CD4-positive, alpha-beta T cell treated with Interleukin-21 for 1 hour (primary cell): Measurements from ENCODE around the gene FRS3.
"Not testable (repeated sequence)": the region's sequence is repeated elsewhere in the genome, so short reads cannot be mapped to it uniquely, and the experiment has no call there.

Experiments
- DNase-seq: peaks from one replicate; pipeline ENCODE4 v3.0.0-alpha.2; 2020

Gene FRS3

DNA sequence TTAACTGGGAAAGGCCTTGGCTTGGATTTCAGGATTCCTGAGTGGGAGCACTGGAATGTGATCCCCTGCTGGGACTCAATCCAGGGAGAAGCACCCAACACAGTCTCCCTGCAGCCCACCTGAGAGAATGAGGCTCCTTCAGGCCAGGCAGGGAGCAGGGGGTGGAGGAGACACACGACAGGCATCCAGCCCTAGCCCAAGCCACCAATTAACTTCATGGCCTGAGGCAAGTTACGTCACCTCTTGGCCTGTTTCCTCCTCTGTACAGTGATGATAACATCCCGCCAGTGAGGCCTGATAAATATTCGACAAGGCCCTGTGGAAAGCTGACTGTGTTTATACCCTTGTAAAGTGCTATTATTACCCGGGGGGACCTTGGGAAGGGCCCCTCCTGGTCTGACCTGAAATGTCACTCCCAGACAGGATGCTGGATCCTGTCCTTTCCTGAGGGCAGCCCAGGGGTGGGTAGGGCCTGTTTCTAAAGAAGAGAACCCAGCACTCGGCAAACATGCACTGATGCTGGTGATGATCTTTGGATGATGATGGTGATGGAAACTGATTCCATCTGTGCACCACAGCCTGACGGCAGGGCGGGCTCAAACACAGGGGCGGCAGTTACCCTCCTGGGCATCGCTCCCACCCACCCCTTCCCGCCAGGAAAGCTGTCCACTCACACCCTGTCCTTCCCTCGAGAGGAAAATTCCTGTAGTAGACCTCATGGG is 12.4 kb downstream of the FRS3 start:
- DNase-seq, result no peak

DNA sequence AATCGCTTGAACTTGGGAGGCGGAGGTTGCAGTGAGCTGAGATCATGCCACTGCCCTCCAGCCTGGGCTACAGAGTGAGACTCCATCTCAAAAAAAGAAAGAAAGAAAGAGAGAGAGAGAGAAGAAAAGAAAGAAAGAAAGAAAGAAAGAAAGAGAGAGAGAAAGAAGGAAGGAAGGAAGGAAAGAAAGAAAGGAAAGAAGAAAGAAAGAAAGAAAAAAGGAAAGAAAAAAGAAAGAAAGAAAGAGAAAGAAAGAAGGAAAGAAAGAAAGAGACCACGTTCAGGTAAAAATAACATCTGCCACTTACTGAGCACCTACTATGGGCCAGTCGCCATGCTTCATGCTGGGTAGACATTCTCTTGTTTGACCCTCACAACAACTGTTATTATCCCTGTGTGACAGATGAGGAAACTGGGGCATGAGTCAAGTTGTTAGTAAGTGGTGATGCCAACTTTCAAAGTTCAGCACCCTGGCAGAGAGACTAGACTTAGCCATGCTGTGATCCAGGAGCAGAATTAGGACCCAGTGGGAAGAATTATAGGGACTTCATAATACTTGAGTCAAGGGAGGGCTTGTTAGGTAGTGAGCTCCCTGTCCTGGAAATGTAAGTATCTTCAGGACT is 13.5 kb downstream of the FRS3 start:
- DNase-seq, result not testable (repeated sequence)

DNA sequence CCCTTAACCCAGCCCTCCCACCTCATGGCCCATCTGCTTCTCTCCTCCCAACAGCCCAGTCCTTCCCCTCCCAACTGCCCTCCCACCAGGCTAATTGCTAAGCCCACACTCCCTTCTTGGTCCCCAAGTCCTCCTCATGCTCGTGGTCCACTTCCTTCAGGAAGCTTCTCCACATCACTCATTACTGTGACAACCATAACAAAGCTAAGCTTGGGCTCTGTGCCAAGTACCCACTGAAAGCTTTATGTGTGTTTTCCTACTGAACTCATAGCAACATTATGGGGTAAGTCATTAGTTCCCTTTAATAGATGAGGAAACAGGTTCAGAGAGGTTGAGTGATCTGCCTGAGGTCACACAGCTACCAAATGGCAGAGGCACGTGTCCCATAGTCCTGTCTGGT is 16.2 kb downstream of the FRS3 start:
- DNase-seq, result no peak

DNA sequence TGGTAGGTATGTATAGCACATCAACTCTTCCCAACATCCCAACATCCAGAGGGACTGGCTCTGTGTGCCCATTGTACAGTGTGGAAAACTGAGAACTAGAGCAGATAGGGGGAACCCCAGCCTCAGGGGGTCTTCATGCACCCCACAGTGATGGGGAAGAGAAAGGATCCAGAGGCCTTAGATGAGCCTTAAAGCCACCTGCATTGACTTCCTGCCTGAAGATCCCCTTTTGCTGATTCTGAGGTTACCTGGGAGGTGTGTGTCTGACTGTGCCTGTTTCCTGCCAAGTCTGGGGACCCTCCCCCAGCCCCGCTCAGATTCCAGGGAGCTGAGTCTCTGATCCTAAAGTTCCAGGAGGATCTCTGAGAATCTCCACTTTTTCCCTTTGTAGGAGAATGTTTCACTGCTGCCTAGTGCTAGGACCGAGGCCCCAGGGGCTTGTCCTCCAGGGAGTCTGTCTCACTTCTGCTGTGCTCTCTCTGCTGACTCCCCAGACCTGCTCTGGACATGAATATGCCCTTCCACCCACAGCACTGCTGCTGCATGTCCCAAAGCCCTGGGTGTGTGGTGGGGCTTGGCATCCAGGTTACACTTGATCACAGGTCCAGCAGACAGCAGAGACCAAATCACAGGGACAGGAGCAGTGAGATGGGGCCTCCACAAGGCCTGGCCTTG is 19.7 kb downstream of the FRS3 start:
- DNase-seq, result no peak

DNA sequence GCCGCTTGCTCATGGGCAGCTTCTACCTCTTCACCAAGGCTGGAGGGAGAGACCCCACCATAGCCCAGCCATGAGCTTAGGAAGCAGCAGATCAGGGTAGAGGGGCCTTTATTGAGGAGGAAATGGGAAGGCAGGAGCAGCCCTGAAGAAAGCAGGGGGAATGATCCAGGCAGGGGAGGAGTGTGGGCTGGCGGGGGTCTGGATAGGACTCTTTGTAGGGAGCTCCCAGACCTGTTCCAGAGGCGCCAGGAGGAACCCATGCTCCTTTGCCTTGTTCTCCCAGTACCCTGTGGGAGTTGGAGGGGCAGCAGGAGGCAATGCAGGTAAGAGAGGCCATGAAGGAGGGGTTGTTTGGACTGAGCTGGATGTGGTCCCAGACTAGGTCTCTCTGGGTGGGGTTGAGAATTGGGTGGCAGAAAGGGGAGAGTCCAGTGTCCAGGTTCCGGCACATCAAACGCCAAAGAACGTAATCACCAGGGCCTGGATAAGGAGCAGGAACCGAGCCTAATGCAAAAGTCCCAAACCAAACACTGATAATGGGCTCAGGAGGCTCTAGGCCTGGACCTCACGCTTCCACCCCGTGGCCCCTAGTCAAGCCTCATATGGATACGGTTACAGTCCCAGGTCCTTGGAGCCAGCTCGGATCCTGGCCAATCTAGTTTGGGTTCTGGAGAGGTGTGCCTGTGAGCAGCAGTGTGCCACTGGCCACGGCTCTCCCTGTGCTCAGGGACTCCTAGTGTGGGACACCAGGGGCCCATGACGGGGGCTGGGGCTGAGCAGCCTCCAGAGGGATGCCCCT is 20.4 kb downstream of the FRS3 start:
- no peak for DNase-seq

DNA sequence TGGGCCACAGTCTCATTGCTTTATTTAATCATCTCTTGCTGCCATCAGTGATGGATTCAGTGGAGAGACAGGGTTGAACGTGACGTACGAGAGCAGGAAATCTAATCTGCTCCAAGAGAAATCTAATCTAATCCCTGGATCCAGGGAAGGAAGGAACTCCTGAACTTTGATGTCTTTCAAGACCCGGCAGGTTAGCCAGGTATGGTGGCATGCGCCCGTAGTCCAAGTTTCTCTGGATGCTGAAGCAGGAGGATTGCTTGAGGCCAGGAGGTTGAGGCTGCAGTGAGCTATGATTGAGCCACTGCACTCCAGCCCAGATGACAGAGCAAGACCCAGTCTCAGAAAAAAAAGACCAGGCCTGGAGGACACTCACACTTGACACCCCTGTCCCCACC is 21.1 kb downstream of the FRS3 start:
- DNase-seq, result no peak

DNA sequence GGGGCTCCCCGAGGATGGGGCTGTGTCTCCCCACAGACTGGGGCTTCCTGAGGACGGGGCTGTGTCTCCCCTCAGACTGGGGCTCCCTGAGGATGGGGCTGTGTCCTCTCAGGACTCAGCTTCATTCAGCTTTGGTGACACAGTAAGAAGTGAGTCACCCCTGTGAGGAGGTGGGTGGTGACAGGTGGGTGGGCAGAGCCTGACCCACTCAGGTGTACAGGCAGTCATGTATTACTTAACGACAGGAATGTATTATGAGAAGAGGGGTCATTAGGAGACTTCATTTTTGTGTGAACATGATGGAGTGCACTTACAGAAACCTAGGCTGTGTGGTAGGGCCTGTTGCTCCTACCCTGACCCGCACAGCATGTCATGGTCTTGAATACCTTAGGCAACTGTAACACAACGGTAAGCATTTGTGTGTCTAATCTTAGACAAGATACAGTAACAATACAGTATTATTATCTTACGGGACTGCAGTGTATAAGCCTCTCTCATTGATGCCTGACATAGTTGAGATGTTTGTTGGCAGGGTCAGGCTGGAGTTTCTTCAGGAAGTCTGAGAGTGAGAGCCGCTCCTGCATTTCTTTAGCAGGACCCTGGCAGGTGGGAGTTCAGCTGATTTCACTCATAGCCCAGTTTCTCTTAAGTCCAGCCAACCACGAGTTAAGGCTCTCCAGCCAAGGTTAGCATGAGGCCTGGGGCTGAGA is 21.6 kb downstream of the FRS3 start:
- no peak for DNase-seq

DNA sequence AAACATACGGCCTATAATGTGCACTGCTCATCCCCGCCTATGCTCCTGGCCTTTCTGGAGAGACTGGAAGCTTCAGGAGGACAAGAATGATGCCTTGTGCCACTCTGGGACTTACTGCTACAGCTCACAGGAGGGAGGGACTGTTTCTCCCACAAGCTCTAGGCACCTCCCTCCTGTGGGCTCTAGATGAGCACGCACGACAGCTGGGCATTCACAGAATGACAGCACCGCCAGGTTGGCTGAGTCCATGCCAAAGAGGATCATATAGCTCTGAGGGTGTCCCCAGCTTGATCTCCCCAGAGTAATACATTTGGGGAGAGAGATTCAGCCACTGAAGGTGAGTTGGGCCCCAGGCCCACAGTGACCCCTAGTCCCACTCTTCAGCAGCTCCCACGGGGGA is 22.4 kb downstream of the FRS3 start:
- no peak for DNase-seq

DNA sequence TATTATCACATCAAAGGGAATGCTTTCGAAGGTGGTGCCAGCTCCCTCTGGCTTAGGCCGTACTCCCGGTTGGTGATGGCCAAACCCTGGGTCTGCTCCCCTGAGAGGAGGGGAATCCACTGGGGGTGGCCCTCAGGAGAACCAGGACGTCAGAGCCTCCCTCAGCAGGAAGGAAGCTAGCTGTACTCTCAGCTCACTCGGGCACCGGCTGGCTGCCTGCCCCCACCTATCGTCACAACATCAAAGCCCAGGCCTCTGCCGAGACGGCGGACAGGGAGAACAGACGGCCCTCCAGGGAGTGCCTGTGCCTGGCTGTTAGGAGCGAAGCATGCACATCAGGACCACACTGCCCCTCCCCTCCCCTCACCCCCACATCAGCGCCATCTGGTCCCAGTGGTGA is 23.3 kb downstream of the FRS3 start:
- no peak for DNase-seq

DNA sequence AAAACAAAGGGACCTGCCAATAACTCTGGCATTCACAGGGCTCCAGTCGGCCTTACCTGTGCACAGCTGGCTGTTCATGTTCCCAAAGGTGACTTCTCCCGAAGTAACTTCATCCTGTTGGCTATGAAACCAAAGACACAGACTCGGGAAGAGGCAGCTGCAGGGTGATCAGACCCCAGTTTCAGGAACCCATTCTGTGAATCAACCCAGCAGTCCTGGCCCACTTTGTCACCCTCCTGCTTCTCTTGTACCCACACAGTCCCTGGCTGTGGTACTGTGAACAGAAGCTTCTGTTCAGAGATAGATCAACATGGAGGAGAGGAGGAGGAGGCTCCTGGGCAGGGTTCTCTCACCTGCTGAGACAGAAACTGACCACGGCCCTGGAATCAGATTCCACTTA is 23.8 kb downstream of the FRS3 start:
- no peak for DNase-seq

DNA sequence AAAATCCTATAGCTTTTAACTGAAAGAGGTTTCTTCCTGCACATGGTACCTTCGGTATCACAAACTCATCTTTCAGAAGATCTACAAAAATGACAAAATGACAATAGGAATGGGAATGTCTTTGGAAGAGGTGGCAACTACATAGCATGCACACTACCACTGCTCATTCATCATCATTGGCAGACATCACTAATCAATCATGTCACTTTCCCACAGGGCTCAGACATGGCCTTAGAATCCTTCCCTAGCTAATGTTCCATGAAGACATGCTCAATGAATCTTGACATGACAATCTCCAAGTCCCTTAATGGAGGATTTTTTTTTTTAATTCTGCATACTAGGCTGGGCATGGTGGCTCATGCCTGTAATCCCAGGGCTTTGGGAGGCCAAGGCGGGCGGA is 29.3 kb downstream of the FRS3 start:
- DNase-seq, result no peak

DNA sequence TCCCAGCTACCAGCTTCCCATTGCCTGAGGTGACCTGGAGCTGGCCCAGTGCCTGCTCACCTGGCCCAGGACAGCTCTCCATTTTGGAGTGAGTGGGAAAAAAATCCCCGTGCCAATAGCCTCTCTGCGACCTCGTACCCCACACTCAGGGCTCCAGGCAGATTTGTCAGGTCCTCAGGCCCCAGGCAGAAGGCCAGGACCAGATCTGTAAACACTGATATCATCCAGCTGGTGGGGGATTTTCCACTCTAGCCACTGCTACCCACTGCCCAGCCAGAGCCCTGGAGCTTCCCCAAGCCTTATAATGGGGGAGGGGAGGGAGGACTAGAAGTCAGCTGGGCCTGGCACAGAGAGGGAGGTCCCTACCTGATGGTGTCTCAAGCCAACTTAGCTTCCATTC is 31.2 kb downstream of the FRS3 start:
- no peak for DNase-seq

DNA sequence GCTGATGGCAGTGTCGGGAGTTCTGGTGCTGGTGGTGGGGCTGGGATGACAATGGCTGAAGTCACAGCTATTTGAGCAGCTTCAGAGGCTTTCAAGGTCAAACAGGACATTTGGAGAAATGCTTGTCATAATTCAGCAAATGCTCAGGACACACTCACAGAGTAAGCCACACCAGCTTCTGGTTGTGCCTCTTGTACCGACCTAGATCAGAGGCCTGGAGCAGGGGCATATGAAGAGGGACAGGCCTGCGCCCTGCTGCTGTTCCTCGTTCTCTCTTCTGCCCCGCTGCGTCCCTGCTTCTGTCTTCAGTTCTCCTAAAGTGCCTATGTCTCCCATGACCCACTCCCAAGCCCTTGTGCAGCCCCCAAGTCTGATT is 31.6 kb downstream of the FRS3 start:
- no peak for DNase-seq

DNA sequence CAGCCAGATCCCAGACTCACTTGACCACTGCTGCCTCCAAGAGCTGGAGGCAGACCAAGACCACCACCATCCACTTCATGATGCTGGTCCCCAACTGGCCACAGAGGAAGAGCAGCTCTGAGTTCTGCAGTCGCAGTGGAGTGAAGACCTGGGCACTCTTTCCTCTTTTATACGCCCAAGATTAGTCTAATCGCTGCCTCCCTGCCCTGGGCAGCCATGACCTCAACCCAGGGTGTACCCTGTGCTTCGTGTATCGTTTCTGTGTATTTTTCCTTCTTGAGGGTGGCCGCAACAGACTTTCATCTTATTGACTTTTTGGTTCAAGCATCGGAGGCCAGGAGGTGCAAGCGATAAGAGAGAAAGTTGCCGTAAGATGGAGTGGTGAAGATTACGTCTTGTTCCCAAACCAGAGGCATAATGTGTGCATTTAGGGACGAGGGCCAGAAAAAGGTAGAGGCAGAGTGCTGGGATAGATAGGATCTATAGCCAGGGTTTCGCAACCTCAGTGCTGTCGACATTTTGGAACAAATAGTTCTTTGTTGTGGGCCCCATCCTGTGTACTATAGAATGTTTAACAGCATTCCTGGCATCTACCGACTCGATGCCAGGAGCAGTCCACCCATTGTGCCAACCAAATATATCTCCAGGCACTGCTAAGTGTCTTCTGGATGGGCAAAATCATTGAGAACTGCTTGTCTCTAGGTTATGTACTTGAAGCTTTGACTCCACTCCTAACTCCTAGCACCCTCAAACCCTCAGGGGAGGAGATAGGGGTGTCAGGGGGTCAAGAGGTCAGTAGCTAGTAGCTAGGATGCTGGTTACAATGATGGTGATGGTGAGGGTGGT is 32.2 kb downstream of the FRS3 start, which contains the start of gene PGC:
TSS of gene PGC (minus strand) at position 142 of the 846 bp plus-strand sequence. CDS start at position 79, 63 bp downstream.
- DNase-seq, result no peak

DNA sequence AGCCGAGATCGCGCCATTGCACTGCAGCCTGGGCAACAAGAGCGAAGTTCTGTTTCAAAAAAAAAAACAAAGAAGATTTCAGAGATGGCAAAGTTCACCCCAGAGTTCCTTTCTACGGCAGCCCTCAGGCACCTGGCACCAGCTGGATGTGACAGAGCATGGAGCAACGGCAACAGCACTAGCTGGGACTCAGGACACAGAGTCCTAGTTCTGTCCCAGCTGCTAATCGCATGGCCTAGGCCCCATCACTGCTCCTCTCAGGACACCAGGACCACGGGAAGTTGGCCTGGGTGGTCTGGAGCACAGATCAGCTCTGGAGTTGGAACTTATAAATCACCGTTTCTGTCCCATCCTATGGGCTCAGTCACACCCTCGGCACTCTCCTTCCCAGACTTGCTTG is 33.6 kb downstream of the FRS3 start:
- no peak for DNase-seq

DNA sequence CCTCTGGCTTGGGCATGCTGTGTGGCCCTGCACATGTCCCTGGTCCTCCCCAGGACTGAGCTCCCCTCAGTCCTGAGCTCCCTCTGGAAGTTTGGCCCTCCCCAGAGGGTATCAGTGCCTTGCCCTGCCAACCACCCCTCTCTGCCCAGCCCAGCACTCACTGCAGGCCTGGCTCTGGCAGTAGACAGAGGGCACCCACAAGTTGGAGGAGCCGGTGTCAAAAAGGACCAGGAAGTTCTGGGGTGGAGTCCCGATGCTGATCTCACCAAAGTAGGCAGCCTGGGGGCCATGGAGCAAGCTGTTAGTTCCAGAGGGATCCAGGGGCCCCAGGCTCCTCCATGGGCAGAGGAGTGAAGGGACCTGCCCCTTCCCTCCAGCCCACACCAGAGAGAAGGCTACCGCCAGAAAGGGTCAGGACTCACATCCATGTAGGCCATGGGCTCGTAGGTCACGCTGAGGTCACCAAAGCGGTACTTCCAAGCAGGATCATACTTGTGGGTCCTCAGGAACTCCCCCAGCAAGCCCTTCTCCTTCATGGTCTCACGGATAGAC is 35.4 kb downstream of the FRS3 start:
- DNase-seq, result no peak

DNA sequence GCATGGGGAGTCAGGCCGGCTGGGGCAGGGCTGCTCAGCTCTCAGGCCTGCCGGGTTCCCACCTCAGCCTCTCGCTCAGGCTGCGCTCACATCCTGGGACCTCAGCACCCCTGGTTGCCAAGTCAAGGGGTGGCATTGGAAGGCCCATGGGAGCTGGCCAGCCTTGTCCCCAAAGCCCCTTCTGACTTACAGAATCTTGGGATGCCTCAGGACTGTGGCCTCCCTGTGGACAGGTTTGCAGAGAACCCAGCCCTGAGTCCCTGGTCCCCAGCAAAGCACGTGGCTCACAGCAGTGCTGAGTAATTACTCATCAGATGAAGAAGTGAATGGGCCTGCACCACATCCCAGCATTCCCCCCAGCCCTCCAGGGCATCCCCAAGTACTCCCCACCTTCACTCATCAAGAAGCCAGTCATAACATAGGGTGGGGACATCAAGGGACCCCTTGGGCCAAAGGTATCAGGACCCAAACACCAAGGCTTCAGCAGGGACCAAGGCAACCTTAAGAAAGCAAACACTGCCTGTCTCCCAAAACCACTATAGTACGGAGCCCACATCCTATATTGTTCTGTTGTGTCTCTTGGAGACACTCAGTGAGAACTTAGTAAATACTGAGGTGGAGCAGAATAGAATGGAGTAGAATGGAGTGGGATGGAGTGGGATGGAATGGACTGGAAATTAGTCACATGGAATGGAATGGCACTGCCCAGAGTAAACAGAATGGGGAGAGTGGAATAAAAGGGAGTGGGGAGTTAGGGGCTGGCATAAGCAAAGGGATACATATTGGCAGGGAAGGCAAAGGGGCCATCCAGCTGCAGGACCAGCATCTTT is 36.1 kb downstream of the FRS3 start:
- DNase-seq, result no peak

DNA sequence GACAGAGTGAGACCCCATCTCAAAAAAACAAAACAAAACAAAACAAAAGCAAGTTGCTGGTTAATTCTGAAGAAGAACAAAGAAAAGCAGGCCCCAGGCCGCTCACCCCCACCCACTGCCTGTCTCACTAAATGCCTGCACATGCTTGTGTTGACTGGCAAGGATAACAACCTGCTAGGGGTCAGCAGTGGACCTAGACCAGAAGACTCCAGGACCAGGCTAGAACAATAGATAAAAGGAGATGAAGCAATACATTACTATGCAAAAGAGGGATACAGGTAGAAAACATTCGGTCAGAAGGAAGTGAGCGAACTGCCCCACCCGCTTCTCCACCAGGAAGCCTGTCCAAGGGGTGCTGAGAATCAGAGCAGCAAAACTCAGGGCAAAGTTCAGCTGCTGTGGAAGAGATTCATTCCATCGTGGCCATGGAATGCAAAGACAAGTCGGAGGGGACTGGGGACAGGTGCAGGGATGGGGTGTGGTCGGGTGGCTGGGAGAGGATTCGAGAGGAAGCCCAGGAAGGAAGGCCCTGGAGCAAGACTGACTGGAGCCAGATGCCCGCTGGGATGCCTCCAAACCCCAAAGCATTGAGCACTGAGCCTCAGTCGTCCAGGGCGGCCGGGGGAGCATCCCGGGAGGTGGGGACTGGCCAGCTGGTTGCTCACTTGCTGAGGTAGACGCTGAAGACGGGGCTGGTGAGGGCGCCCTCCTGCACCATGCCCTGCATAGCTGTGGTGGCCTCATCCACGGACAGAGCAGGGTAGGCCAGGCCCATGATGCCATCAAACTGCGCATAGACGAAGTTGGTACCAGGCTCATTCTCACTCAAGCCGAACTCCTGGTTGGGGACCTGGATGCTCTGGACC is 37.8 kb downstream of the FRS3 start:
- no peak for DNase-seq

DNA sequence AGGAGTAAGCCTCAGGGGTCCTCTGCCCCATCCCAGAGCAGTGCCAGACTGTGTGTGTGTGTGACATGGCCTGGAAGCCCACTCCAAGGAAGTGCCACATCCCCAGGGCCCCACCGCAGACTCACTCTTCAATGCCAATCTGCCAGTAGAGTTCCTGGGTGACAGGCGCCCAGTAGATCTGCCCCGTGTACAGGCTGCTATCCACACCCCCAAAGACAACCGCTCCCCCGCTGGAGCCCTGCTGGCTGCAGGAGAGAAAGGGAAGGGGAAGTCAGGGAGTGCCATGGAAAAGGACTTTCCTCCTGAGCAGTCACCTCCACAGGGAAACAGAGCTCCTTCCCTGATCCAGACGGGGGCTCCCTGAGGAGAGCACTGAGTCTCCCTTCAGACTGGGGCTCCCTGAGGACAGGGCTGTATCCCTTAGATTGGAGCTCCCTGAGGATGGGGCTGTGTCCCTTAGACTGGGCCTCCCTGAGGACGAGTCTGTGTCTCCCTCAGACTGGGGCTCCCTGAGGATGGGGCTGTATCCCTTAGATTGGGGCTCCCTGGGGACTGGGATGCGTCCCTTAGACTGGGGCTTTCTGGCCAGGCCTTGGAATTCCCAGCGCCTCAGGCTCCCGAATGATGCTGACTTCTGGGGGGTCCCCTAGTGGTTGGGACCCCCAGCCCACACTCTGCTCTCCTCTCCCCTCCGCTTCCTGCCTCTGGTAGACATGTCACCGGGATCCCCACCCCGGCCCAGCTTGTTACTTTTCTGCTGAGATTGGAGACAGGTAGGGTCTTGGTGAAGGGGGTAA is 39.1 kb downstream of the FRS3 start:
- no peak for DNase-seq
